GM12878 (cell line): ENCODE results near the gene KIAA0825. TPM values are rescaled to one million over a fixed set of nuclear protein-coding genes. Genes with fewer than 3 reads are reported as not detected.

Experiments used
- ATAC-seq: fragments of 200-7000 bp; cut with Tn5 transposase; 3 replicates; pipeline ENCODE4 v1.9.1; 2020; ENCODE audit warnings: mild to moderate bottlenecking, moderate library complexity
- Bru-seq: library from RNA; stranded (reverse); fragments of 400-500 nt; gene quantifications from one replicate; lab custom pipeline; 2021; lab: Mats Ljungman, UMichigan
- BruChase-seq, 2 experiments: library from RNA; stranded (reverse); fragments of 400-500 nt; gene quantifications; one replicate each; lab custom pipeline; 2021; lab: Mats Ljungman, UMichigan
- BruUV-seq: library from RNA; stranded (reverse); fragments of 400-500 nt; replicated peaks from 2 replicates; lab custom pipeline; 2021; lab: Mats Ljungman, UMichigan
- CTCF ChIA-PET: fragments of 300-600 bp; sonication (Branson Sonifier 250); formaldehyde crosslinking; extraction: SDS; loops from one replicate; lab custom pipeline; 2021; ENCODE audit warnings: inconsistent platforms; lab: Yijun Ruan, JAX
- POLR2A ChIA-PET: fragments of 350-600 bp; formaldehyde crosslinking; extraction: SDS; loops from one replicate; lab custom pipeline; 2021; ENCODE audit warnings: inconsistent platforms; lab: Charles Lee
- RAD21 ChIA-PET: fragments of 300-600 bp; sonication (Branson Sonifier 250); formaldehyde crosslinking; loops from one replicate; lab custom pipeline; 2023; ENCODE audit warnings: antibody characterized with exemption; ENCODE audit not compliant: unreplicated experiment; lab: Charles Lee
- SMC1A ChIA-PET: fragments of 300-600 bp; sonication (Branson Sonifier 250); formaldehyde crosslinking; loops from one replicate; lab custom pipeline; 2023; ENCODE audit not compliant: unreplicated experiment, uncharacterized antibody; lab: Charles Lee
- DNase-seq: peaks from one replicate; pipeline ENCODE4 v3.0.0-alpha.2; 2011; ENCODE audit warnings: low read depth, low spot score
- FAIRE-seq: peaks from 3 replicates; lab custom pipeline; 2011; peaks lifted over from hg19 to GRCh38; lab: Jason Lieb, UNC
- H2AFZ ChIP-seq: 2 replicates; pipeline ENCODE4 v1.6.0; 2011; ENCODE audit warnings: low read depth, low read length, control low read depth; ENCODE audit not compliant: control insufficient read depth
- H3K27ac ChIP-seq: 2 replicates; pipeline ENCODE4 v1.5.1; 2011; ENCODE audit warnings: control low read depth; ENCODE audit not compliant: control insufficient read depth, insufficient read depth
- H3K27me3 ChIP-seq, 2 experiments: replicated peaks in 1 of 2; 2 replicates each; pipeline versions ENCODE4 v1.6.0 to v1.6.1; 2011; ENCODE audit warnings: low read length in 1 of 2; ENCODE audit not compliant: control insufficient read depth in 2 of 2, insufficient read depth in 2 of 2
- H3K36me3 ChIP-seq, 2 experiments: 2 replicates each; pipeline ENCODE4 v1.5.1; 2011; ENCODE audit warnings: low read length in 1 of 2; ENCODE audit not compliant: control insufficient read depth in 2 of 2, insufficient read depth in 2 of 2
- H3K4me1 ChIP-seq: 2 replicates; pipeline ENCODE4 v1.6.1; 2011; ENCODE audit warnings: mild to moderate bottlenecking, low read length, moderate library complexity, mixed read lengths; ENCODE audit not compliant: control insufficient read depth, insufficient read depth
- H3K4me2 ChIP-seq: 2 replicates; pipeline ENCODE4 v1.6.0; 2011; ENCODE audit warnings: control low read depth; ENCODE audit not compliant: control insufficient read depth, insufficient read depth
- H3K4me3 ChIP-seq: fragments of 200-600 bp; sonication (generic); 2 replicates; pipeline ENCODE4 v1.5.1; 2016
- H3K79me2 ChIP-seq: 2 replicates; pipeline ENCODE4 v1.6.0; 2011; ENCODE audit warnings: low read length; ENCODE audit not compliant: control insufficient read depth, insufficient read depth
- H3K9ac ChIP-seq: 2 replicates; pipeline ENCODE4 v1.8.0; 2011; ENCODE audit warnings: low read length, control low read depth, mixed read lengths; ENCODE audit not compliant: control insufficient read depth, insufficient read depth
- H3K9me3 ChIP-seq: replicated peaks from 3 replicates; pipeline ENCODE4 v1.5.1; 2011; ENCODE audit warnings: mild to moderate bottlenecking, low read length; ENCODE audit not compliant: control insufficient read depth, insufficient read depth
- H4K20me1 ChIP-seq: 2 replicates; pipeline ENCODE4 v1.6.0; 2011; ENCODE audit not compliant: control insufficient read depth, insufficient read depth
- BHLHE40 ChIP-seq, 2 experiments: fragments of 450-650 bp in 1 of 2; IDR thresholded peaks; 2 replicates each; pipeline ENCODE4 v1.6.1; 2011 to 2017; ENCODE audit warnings: low read depth in 2 of 2, borderline replicate concordance in 1 of 2, improper control_type of control experiment in 1 of 2, low read length in 1 of 2, mild to moderate bottlenecking in 1 of 2
- CREM ChIP-seq: IDR thresholded peaks from 2 replicates; pipeline ENCODE4 v1.6.1; 2014; ENCODE audit warnings: antibody characterized with exemption, low read depth
- EED ChIP-seq: sonication (generic); IDR thresholded peaks from 2 replicates; pipeline ENCODE4 v1.6.1; 2016; ENCODE audit warnings: antibody characterized with exemption, low read depth
- KAT2A ChIP-seq: conservative IDR thresholded peaks from 2 replicates; pipeline ENCODE4 v1.6.1; 2011; ENCODE audit warnings: low read depth, low read length; ENCODE audit not compliant: control insufficient read depth
- NFYB ChIP-seq: IDR thresholded peaks from 2 replicates; pipeline ENCODE4 v1.6.1; 2011; ENCODE audit warnings: low read depth, mild to moderate bottlenecking, low read length, improper control_type of control experiment, moderate library complexity; ENCODE audit not compliant: insufficient read depth
- RELA ChIP-seq: fragments of 450-650 bp; IDR thresholded peaks from 2 replicates; pipeline ENCODE4 v1.8.0; 2014; ENCODE audit warnings: borderline replicate concordance; ENCODE audit not compliant: partially characterized antibody
- RFX5 ChIP-seq: IDR thresholded peaks from 2 replicates; pipeline ENCODE4 v1.6.1; 2011; ENCODE audit warnings: low read depth, low read length, improper control_type of control experiment
- SIX5 ChIP-seq: IDR thresholded peaks from 2 replicates; pipeline ENCODE4 v1.6.1; 2011; ENCODE audit warnings: mild to moderate bottlenecking, low read depth, low read length, moderate library complexity; ENCODE audit not compliant: severe bottlenecking
- SRF ChIP-seq, 2 experiments: IDR thresholded peaks; 2 replicates each; pipeline ENCODE4 v1.6.1; 2011; ENCODE audit warnings: low read depth in 2 of 2, low read length in 2 of 2, mild to moderate bottlenecking in 1 of 2, moderate library complexity in 1 of 2
- TBL1XR1 ChIP-seq: IDR thresholded peaks from 2 replicates; pipeline ENCODE4 v1.6.1; 2012; ENCODE audit warnings: low read depth, low read length, improper control_type of control experiment
- YY1 ChIP-seq: IDR thresholded peaks from 2 replicates; pipeline ENCODE4 v1.6.1; 2011; ENCODE audit warnings: low read depth, mild to moderate bottlenecking, low read length
- ZZZ3 ChIP-seq: IDR thresholded peaks from 2 replicates; pipeline ENCODE4 v1.6.1; 2011; ENCODE audit warnings: low read depth; ENCODE audit not compliant: control insufficient read depth, insufficient read length
- WGBS: methylation state at CpG from one replicate; pipeline ENCODE4 v1.1.6; 2016; ENCODE audit warnings: low lambda C conversion rate; ENCODE audit not compliant: insufficient replicate concordance, insufficient coverage; ENCODE audit errors: missing lambda C conversion rate; 5-methylcytosine and 5-hydroxymethylcytosine counted together
- in situ Hi-C: fragments of 300-500 bp; cut with MboI; formaldehyde crosslinking; loops from 9 replicates; pipeline ENCODE4 v1.14.3; 2018; ENCODE audit warnings: mixed read lengths
- intact Hi-C: fragments of 100-400 bp; cut with micrococcal nuclease; formaldehyde crosslinking; loops from one replicate; pipeline ENCODE4 v1.14.2; 2022; ENCODE audit not compliant: unreplicated experiment
- long read RNA-seq, 2 experiments: library from polyadenylated mRNA; unstranded; transcript quantifications; one replicate each; pipeline ENCODE4 v2.0.0, GENCODE V29; 2019 to 2020
- polyA minus RNA-seq, 3 experiments: library from RNA; depleted of rRNA, polyadenylated mRNA; stranded (reverse); fragments of >200 nt; gene quantifications; 2 replicates each; pipeline ENCODE4 v1.2.3, GENCODE V29; 2011
- polyA plus RNA-seq, 11 experiments: library from polyadenylated mRNA; depleted of rRNA in 4 of 11; unstranded in 6 of 11; stranded (reverse) in 5 of 11; fragments of >200 nt; fragmentation: Nextera tagmentation in 4 of 11; fragmentation: Illumina TruSeq in 1 of 11; extraction: Ambion mirVana in 4 of 11; extraction: Trizol in 1 of 11; gene quantifications; 1 replicate in 1 of 11; 2 replicates in 10 of 11; pipeline versions ENCODE4 v1.2.1 to v1.2.3, GENCODE V29; 2011 to 2016; ENCODE audit warnings: inconsistent platforms in 2 of 11, missing spikeins in 2 of 11, low read depth in 1 of 11
- total RNA-seq, 4 experiments: library from RNA; depleted of rRNA in 3 of 4; stranded (reverse); fragments of >200 nt in 3 of 4; fragmentation: Illumina TruSeq in 1 of 4; extraction: Trizol in 1 of 4; gene quantifications; 2 replicates each; pipeline versions ENCODE4 v1.2.1 to v1.2.3, GENCODE V29; 2013 to 2021
- TF ChIP-seq, protein P1 (sequence below): fragments of 450-650 bp; conservative IDR thresholded peaks from 2 replicates; pipeline ENCODE4 v1.6.1; 2017; ENCODE audit warnings: mild to moderate bottlenecking, moderate library complexity
- TF ChIP-seq, protein P2 (sequence below): fragments of 450-650 bp; IDR thresholded peaks from 2 replicates; pipeline ENCODE4 v1.6.1; 2016; ENCODE audit warnings: mild to moderate bottlenecking

Gene KIAA0825
- 6.9 and 7.7 TPM in 2 replicates for total RNA-seq (2013; cell fraction: nucleolus; rRNA removed)
- total RNA-seq (2014; rRNA removed) (1.9 and 2.0 TPM in 2 replicates), total RNA-seq (2014; rRNA removed; fragmentation: Illumina TruSeq; extraction: Trizol) (1.7 and 2.0 TPM in 2 replicates), total RNA-seq (2021) (1.2 and 1.3 TPM in 2 replicates), polyA plus RNA-seq (2011; rRNA removed) (0.73 and 1.1 TPM in 2 replicates), polyA plus RNA-seq (2014; fragmentation: Illumina TruSeq; extraction: Trizol) (1.0 and 1.7 TPM in 2 replicates), polyA plus RNA-seq (2014; fragmentation: Nextera tagmentation; extraction: Ambion mirVana) (1 to 10 TPM in 1 of 2 experiments, under 1 TPM in 1; 0.90 to 1.9 TPM), polyA plus RNA-seq (2014; rRNA removed) (0.55 and 0.56 TPM in 2 replicates), polyA plus RNA-seq (2016; fragmentation: Nextera tagmentation; extraction: Ambion mirVana) (1 to 10 TPM; 1.7 to 1.8 TPM), polyA minus RNA-seq (2011; rRNA and poly(A)+ RNA removed) (2.6 and 2.8 TPM in 2 replicates), Bru-seq, nascent RNA (percentile 38 among the genes with signal in this experiment), BruChase-seq, experiment 1, labeled RNA remaining after a 6-hour chase (percentile 37 among the genes with signal in this experiment), BruChase-seq, experiment 2, labeled RNA remaining after a 2-hour chase (percentile 38 among the genes with signal in this experiment)
- 0.37 TPM for polyA plus RNA-seq (2011; ENCODE audit: low read depth)
- polyA plus RNA-seq (2011; cell fraction: cytosol; rRNA removed), result 0.17 and 0.21 TPM in 2 replicates
- polyA plus RNA-seq (2011; cell fraction: nucleus; rRNA removed), result 0.52 and 0.66 TPM in 2 replicates
- polyA plus RNA-seq (2012), result 0.32 and 0.45 TPM in 2 replicates
- 0.40 and 1.0 TPM in 2 replicates for polyA minus RNA-seq (2011; cell fraction: cytosol; rRNA and poly(A)+ RNA removed)
- polyA minus RNA-seq (2011; cell fraction: nucleus; rRNA and poly(A)+ RNA removed), result 4.0 and 5.9 TPM in 2 replicates
- long read RNA-seq, experiment 1, partial matches to known transcripts, result 0 of 1 reads
- long read RNA-seq, experiment 1, other reads (novel, unspliced or antisense), result 1 of 1 reads
- long read RNA-seq, experiment 2, partial matches to known transcripts, result 1 of 16 reads
- long read RNA-seq, experiment 2, other reads (novel, unspliced or antisense), result 12 of 16 reads

DNA sequence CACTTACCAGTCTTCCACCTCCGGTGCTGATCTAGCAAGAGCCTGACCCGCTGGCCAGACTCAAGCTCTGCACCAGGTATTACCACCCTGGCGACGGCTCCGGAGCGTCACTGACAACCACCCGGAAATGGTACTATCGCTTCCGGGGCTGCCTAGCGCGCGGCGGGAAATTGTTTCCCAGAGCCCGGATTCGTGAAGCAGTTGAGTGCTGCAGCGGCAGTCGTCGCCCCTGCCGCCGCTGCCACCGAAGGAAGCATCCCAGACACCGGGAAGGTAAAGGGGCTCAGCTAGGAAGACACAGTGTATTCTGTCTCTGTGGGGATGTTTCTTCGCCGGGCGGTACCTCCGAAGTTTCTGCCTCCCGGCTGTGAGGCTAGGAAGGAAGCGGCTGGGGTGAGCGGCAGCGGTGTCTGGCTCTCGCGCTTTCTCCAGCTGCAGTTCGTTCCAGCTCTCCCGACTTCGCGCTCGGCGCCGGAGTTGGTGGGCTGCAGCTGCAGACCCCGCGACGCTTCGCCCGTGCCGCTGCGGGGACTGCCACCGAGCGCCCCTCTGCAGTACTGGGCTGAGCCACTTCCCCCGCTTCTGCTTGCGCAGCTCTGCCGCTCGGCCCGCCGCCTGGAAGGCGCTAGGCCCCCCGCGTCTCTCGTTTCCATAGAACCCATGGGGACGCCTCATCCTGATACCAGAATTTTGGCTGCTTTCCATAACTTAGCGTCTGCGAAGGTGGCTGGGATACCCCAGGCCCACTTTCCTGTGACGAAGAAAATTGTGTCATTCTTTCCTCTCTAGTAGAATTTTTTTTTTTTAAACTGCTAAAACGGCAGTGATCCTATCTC, at the start of gene KIAA0825, which contains the start of gene SLF1:
KIAA0825 (minus strand) TSS at position 112 of the 836 bp plus-strand sequence. CDS start 81,478 bp downstream, outside the sequence.
SLF1 (plus strand) TSS at position 177 of the 836 bp plus-strand sequence. CDS start 10,142 bp downstream, outside the sequence.
- intact Hi-C loops, result loop anchor here (2.0 to 5.0 kb wide), 3 partner anchors 84 to 234 kb away; no protein-coding TSS in a partner anchor
- ChIA-PET SMC1A (interaction anchor here (0.6 to 3.0 kb wide), 9 partner anchors 11 to 119 kb away, joined by 3 to 13 read pairs (median 3); no protein-coding TSS in a partner anchor), CTCF (interaction anchor here (0.7 to 2.8 kb wide), 7 partner anchors 11 to 214 kb away, joined by 3 to 9 read pairs (median 3); no protein-coding TSS in a partner anchor), RAD21 (interaction anchor here (0.6 to 2.6 kb wide), 8 partner anchors 11 to 231 kb away, joined by 3 to 7 read pairs (median 4); no protein-coding TSS in a partner anchor), POLR2A (interaction anchor here (0.8 to 1.5 kb wide), 5 partner anchors 36 to 128 kb away, joined by 3 to 6 read pairs (median 4); no protein-coding TSS in a partner anchor)
- peak; percentile 94 for ATAC-seq
- in situ Hi-C loops, result loop anchor here (10.0 kb wide), 1 partner anchor 456 kb away; no protein-coding TSS in a partner anchor
- H3K9ac ChIP-seq, result peak within 1 kb of the TSS; percentile 71
- H3K79me2 ChIP-seq, result peaks cover 36% of the 10 kb centered on the region
- no peaks in the 10 kb centered on the region; the same call in 2 of the 3 replicates for H3K9me3 ChIP-seq
- DNase-seq, result peak; percentile 39
- under 1% methylated on average over 63 of the region's 63 CpGs for WGBS
- BruUV-seq, result TSS peak; percentile 62
- no peaks in the 10 kb centered on the region for H3K27me3 ChIP-seq
- H3K4me2 ChIP-seq, result peak within 1 kb of the TSS; percentile 75
- H3K4me1 ChIP-seq, result peaks cover 3% of the 10 kb centered on the region
- peak within 1 kb of the TSS; percentile 99 for H2AFZ ChIP-seq
- H3K4me3 ChIP-seq, result peak within 1 kb of the TSS; percentile 79
- H3K27ac ChIP-seq, result peak within 1 kb of the TSS; percentile 45
- no peaks in the 10 kb centered on the region for H4K20me1 ChIP-seq
- no peak for FAIRE-seq
- no peaks in the 10 kb centered on the region for H3K36me3 ChIP-seq
- no peak for TF ChIP-seq ZZZ3
- peak; percentile 60 for TF ChIP-seq RELA
- TF ChIP-seq, protein P1, sequence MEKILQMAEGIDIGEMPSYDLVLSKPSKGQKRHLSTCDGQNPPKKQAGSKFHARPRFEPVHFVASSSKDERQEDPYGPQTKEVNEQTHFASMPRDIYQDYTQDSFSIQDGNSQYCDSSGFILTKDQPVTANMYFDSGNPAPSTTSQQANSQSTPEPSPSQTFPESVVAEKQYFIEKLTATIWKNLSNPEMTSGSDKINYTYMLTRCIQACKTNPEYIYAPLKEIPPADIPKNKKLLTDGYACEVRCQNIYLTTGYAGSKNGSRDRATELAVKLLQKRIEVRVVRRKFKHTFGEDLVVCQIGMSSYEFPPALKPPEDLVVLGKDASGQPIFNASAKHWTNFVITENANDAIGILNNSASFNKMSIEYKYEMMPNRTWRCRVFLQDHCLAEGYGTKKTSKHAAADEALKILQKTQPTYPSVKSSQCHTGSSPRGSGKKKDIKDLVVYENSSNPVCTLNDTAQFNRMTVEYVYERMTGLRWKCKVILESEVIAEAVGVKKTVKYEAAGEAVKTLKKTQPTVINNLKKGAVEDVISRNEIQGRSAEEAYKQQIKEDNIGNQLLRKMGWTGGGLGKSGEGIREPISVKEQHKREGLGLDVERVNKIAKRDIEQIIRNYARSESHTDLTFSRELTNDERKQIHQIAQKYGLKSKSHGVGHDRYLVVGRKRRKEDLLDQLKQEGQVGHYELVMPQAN, result peak; percentile 97
- TF ChIP-seq, protein P2, sequence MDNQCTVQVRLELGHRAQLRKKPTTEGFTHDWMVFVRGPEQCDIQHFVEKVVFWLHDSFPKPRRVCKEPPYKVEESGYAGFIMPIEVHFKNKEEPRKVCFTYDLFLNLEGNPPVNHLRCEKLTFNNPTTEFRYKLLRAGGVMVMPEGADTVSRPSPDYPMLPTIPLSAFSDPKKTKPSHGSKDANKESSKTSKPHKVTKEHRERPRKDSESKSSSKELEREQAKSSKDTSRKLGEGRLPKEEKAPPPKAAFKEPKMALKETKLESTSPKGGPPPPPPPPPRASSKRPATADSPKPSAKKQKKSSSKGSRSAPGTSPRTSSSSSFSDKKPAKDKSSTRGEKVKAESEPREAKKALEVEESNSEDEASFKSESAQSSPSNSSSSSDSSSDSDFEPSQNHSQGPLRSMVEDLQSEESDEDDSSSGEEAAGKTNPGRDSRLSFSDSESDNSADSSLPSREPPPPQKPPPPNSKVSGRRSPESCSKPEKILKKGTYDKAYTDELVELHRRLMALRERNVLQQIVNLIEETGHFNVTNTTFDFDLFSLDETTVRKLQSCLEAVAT, result peak; percentile 53; the same call in 1 of the 2 replicates
- TF ChIP-seq SIX5, result peak; percentile 70
- peak in 1 of 2 experiments; percentile 60; a peak in 1 of 4 replicates for TF ChIP-seq SRF (IDR thresholded peaks at IDR 0.05; ENCODE audit: low read depth in 2 of 2, low read length in 2 of 2)
- no peak; the same call in none of the 2 replicates for TF ChIP-seq EED
- TF ChIP-seq RFX5, result no peak
- TF ChIP-seq TBL1XR1, result peak; percentile 81; the same call in 1 of the 2 replicates
- no peak for TF ChIP-seq KAT2A
- no peak for TF ChIP-seq NFYB
- TF ChIP-seq YY1, result peak; percentile 61
- peak in 1 of 2 experiments; percentile 59; a peak in 1 of 4 replicates for TF ChIP-seq BHLHE40 (IDR thresholded peaks at IDR 0.05; ENCODE audit: borderline replicate concordance in 1 of 2, low read depth in 2 of 2, low read length in 1 of 2)
- peak; percentile 54; the same call in 1 of the 2 replicates for TF ChIP-seq CREM
